Natural killer cell (primary cell): ENCODE data around the gene IRF7. TPM values are rescaled to one million over a fixed set of nuclear protein-coding genes. Genes with fewer than 3 reads are reported as not detected.

Source experiments
- ATAC-seq, 3 donors: fragments of 150-1000 bp in 2 of 3; fragments of 200-7000 bp in 1 of 3; cut with Tn5 transposase; 1 replicate in 1 of 3; 2 replicates in 2 of 3; pipeline ENCODE4 v1.10.0; 2021; ENCODE audit warnings: mild to moderate bottlenecking in 2 of 3, moderate library complexity in 2 of 3
- DNase-seq, 2 donors: peaks; one replicate each; pipeline versions ENCODE4 v3.0.0 to v3.0.0-alpha.2; 2013 to 2021; ENCODE audit warnings: mixed read lengths in 1 of 2
- H3K27ac ChIP-seq: one replicate; pipeline ENCODE4 v1.5.1; 2013; ENCODE audit warnings: mild to moderate bottlenecking, low read length
- H3K27me3 ChIP-seq: one replicate; pipeline ENCODE4 v1.6.1; 2013; ENCODE audit warnings: low read length; ENCODE audit not compliant: control insufficient read depth, insufficient read depth
- H3K36me3 ChIP-seq: one replicate; pipeline ENCODE4 v1.6.1; 2013; ENCODE audit warnings: low read length; ENCODE audit not compliant: control insufficient read depth, insufficient read depth
- H3K4me1 ChIP-seq: one replicate; pipeline ENCODE4 v1.6.1; 2013; ENCODE audit warnings: low read length; ENCODE audit not compliant: control insufficient read depth, insufficient read depth
- H3K4me3 ChIP-seq: one replicate; pipeline ENCODE4 v1.5.1; 2013; ENCODE audit warnings: low read length
- H3K9me3 ChIP-seq: one replicate; pipeline ENCODE4 v1.6.1; 2013; ENCODE audit warnings: low read length; ENCODE audit not compliant: control insufficient read depth, insufficient read depth
- H3K27ac Mint-ChIP-seq, 2 donors: one replicate each; pipeline ENCODE4 v1.8.0; 2022; ENCODE audit warnings: mild to moderate bottlenecking in 2 of 2, mixed read lengths in 2 of 2, moderate library complexity in 1 of 2
- H3K27me3 Mint-ChIP-seq, 2 donors: one replicate each; pipeline ENCODE4 v1.8.0; 2022; ENCODE audit warnings: low read depth in 2 of 2, mixed read lengths in 2 of 2
- H3K36me3 Mint-ChIP-seq: one replicate; pipeline ENCODE4 v1.8.0; 2022; ENCODE audit warnings: mixed read lengths
- H3K4me1 Mint-ChIP-seq, 2 donors: one replicate each; pipeline ENCODE4 v1.8.0; 2022; ENCODE audit warnings: mixed read lengths in 2 of 2
- H3K4me3 Mint-ChIP-seq: one replicate; pipeline ENCODE4 v1.8.0; 2022; ENCODE audit warnings: mild to moderate bottlenecking, moderate library complexity, mixed read lengths
- H3K9me3 Mint-ChIP-seq, 2 donors: one replicate each; pipeline ENCODE4 v1.8.0; 2022; ENCODE audit warnings: mixed read lengths in 2 of 2
- CTCF ChIP-seq: fragments of 200-600 bp; IDR thresholded peaks from one replicate; pipeline ENCODE4 v1.8.0; 2022; ENCODE audit warnings: antibody characterized with exemption
- WGBS: methylation state at CpG from one replicate; pipeline ENCODE4 v1.1.7; 2013; ENCODE audit warnings: missing lambda C conversion rate; ENCODE audit not compliant: insufficient coverage; 5-methylcytosine and 5-hydroxymethylcytosine counted together
- intact Hi-C: fragments of 100-400 bp; cut with micrococcal nuclease; formaldehyde crosslinking; loops from one replicate; pipeline ENCODE4 v1.14.2; 2022
- total RNA-seq, 4 donors: library from RNA; stranded (reverse); fragments of 120-200 nt in 1 of 4; gene quantifications; one replicate each; pipeline versions ENCODE4 v1.2.3 to v1.2.4, GENCODE V29; 2013 to 2022

Gene IRF7
- total RNA-seq, 3 donors from 2014 or later (not counting 1 experiment from before 2014, with no cell fraction given), result 63.3 to 97.3 (median 77.3) TPM

DNA sequence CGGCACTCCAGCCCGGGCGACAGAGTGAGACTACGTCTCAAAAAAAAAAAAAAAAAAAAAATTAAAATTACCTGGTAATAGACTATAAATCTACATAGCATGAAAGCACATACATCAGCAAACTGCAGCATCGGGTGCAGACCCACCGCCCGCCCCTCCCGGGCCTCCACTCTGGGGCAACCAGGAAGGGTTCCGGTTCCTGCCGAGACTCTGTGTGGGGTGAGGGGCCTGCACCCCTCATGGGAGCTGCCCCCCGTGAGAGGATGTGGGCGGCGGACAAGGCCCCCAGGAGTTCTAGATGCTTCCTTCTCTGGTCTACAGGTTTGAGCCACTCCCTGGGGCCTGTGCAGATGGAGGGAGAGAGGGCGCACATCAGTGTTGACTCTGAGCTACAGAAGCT lies 30.5 kb upstream of the IRF7 start:
- no peaks in the 10 kb centered on the region for H3K9me3 Mint-ChIP-seq
- DNase-seq, result no peak
- 65% methylated on average over 11 of the region's 14 CpGs for WGBS
- no peaks in the 10 kb centered on the region for H3K36me3 Mint-ChIP-seq
- H3K4me3 Mint-ChIP-seq, result no peak overlapping the region
- peaks cover 4% of the 10 kb centered on the region for H3K9me3 ChIP-seq
- intact Hi-C loops, result no loop called here
- TF ChIP-seq CTCF, result no peak
- ATAC-seq, result no peak
- no peak overlapping the region for H3K4me3 ChIP-seq
- H3K27ac Mint-ChIP-seq, result no peak overlapping the region
- H3K27me3 ChIP-seq, result no peaks in the 10 kb centered on the region
- H3K27me3 Mint-ChIP-seq, result no peaks in the 10 kb centered on the region
- peaks cover 8% of the 10 kb centered on the region for H3K36me3 ChIP-seq
- peaks cover 3% of the 10 kb centered on the region for H3K4me1 ChIP-seq
- H3K4me1 Mint-ChIP-seq, result peaks cover 0 to 5% of the 10 kb centered on the region in 2 donors
- H3K27ac ChIP-seq, result no peak overlapping the region

GRCh38 chr11:645536-645935 lies 29.8 kb upstream of the IRF7 start:
- peaks cover 8% of the 10 kb centered on the region for H3K4me1 ChIP-seq
- Mint-ChIP-seq H3K4me3 (no peak overlapping the region), H3K27me3 (peaks cover 0 to 3% of the 10 kb centered on the region in 2 donors), H3K9me3 (no peaks in the 10 kb centered on the region), H3K36me3 (no peaks in the 10 kb centered on the region), H3K27ac (no peak overlapping the region), H3K4me1 (peaks cover 1 to 8% of the 10 kb centered on the region in 2 donors)
- 87% methylated on average over 16 of the region's 16 CpGs for WGBS
- ATAC-seq (no peak), DNase-seq (no peak)
- intact Hi-C loops, result no loop called here
- H3K27me3 ChIP-seq, result no peaks in the 10 kb centered on the region
- TF ChIP-seq CTCF, result no peak
- peaks cover 8% of the 10 kb centered on the region for H3K36me3 ChIP-seq
- H3K9me3 ChIP-seq, result peaks cover 4% of the 10 kb centered on the region
- H3K27ac ChIP-seq, result no peak overlapping the region
- no peak overlapping the region for H3K4me3 ChIP-seq

GRCh38 chr11:643849-644738 lies 28.3 kb upstream of the IRF7 start:
- no peak for TF ChIP-seq CTCF
- no peaks in the 10 kb centered on the region for H3K36me3 Mint-ChIP-seq
- ATAC-seq, result no peak
- H3K9me3 Mint-ChIP-seq, result no peaks in the 10 kb centered on the region
- peaks cover 5% of the 10 kb centered on the region for H3K27me3 ChIP-seq
- intact Hi-C loops, result no loop called here
- peaks cover 14% of the 10 kb centered on the region for H3K4me1 ChIP-seq
- WGBS, result 95% methylated on average over 50 of the region's 50 CpGs
- DNase-seq, result no peak
- no peak overlapping the region for H3K4me3 Mint-ChIP-seq
- peaks cover 4% of the 10 kb centered on the region for H3K9me3 ChIP-seq
- peaks cover 5 to 12% of the 10 kb centered on the region in 2 donors for H3K4me1 Mint-ChIP-seq
- no peak overlapping the region for H3K27ac Mint-ChIP-seq
- no peak overlapping the region for H3K27ac ChIP-seq
- H3K4me3 ChIP-seq, result no peak overlapping the region
- H3K36me3 ChIP-seq, result peaks cover 6% of the 10 kb centered on the region
- H3K27me3 Mint-ChIP-seq, result peaks cover 0 to 5% of the 10 kb centered on the region in 2 donors
